ENCODE measurements around the gene SIPA1L3. TPM values are rescaled to one million over a fixed set of nuclear protein-coding genes. Genes with fewer than 3 reads are reported as not detected.

Gene SIPA1L3
- total RNA-seq, 1 donor: 28.9 TPM

- TF ChIP-seq CTCF (IDR thresholded peaks at IDR 0.05; ENCODE audit: insufficient read depth, low read length): peak; percentile 78
- H3K4me3 ChIP-seq (ENCODE audit: low read depth, low read length): no peak overlapping the region
- peak; percentile 68 for DNase-seq (ENCODE audit: low read depth)
Observed at GRCh38 chr19:38095411-38096308, 188.7 kb downstream of the SIPA1L3 start.

- no peak for TF ChIP-seq CTCF (IDR thresholded peaks at IDR 0.05; ENCODE audit: insufficient read depth, low read length)
- no peak overlapping the region for H3K4me3 ChIP-seq (ENCODE audit: low read depth, low read length)
- DNase-seq (ENCODE audit: low read depth): no peak
Observed at GRCh38 chr19:38099966-38100365, 193.0 kb downstream of the SIPA1L3 start.

GRCh38 chr19:38100589-38100988, 193.6 kb downstream of the SIPA1L3 start:
- no peak for TF ChIP-seq CTCF (IDR thresholded peaks at IDR 0.05; ENCODE audit: insufficient read depth, low read length)
- no peak for DNase-seq (ENCODE audit: low read depth)
- H3K4me3 ChIP-seq (ENCODE audit: low read depth, low read length): no peak overlapping the region

- no peak overlapping the region for H3K4me3 ChIP-seq (ENCODE audit: low read depth, low read length)
- TF ChIP-seq CTCF (IDR thresholded peaks at IDR 0.05; ENCODE audit: insufficient read depth, low read length): no peak
- DNase-seq (ENCODE audit: low read depth): no peak
Observed at GRCh38 chr19:38101723-38102122, 194.7 kb downstream of the SIPA1L3 start.

GRCh38 chr19:38105574-38105973, 198.6 kb downstream of the SIPA1L3 start:
- DNase-seq (ENCODE audit: low read depth): no peak
- no peak overlapping the region for H3K4me3 ChIP-seq (ENCODE audit: low read depth, low read length)
- no peak for TF ChIP-seq CTCF (IDR thresholded peaks at IDR 0.05; ENCODE audit: insufficient read depth, low read length)

- no peak overlapping the region for H3K4me3 ChIP-seq (ENCODE audit: low read depth, low read length)
- TF ChIP-seq CTCF (IDR thresholded peaks at IDR 0.05; ENCODE audit: insufficient read depth, low read length): no peak
- no peak for DNase-seq (ENCODE audit: low read depth)
Observed at GRCh38 chr19:38107129-38107528, 200.1 kb downstream of the SIPA1L3 start.

All from fibroblast of the aortic adventitia (primary cell).